K562 (cell line): ENCODE results near the gene GPATCH3. TPM values are rescaled to one million over a fixed set of nuclear protein-coding genes. Genes with fewer than 3 reads are reported as not detected.
A peak's percentile ranks its signal among the peaks of the same experiment; 100 is the strongest.

Source experiments
- ATAC-seq: fragments of 200-7000 bp; cut with Tn5 transposase; 3 replicates; pipeline ENCODE4 v1.9.1; 2020; ENCODE audit warnings: moderate library complexity
- Bru-seq: library from RNA; stranded (reverse); fragments of 400-500 nt; gene quantifications from one replicate; lab custom pipeline; 2021; lab: Mats Ljungman, UMichigan
- BruChase-seq, 2 experiments: library from RNA; stranded (reverse); fragments of 400-500 nt; gene quantifications; one replicate each; lab custom pipeline; 2021; lab: Mats Ljungman, UMichigan
- BruUV-seq: library from RNA; stranded (reverse); fragments of 400-500 nt; replicated peaks from 2 replicates; lab custom pipeline; 2021; lab: Mats Ljungman, UMichigan
- CTCF ChIA-PET: fragments of 300-600 bp; formaldehyde crosslinking; extraction: SDS; loops from one replicate; lab custom pipeline; 2021; ENCODE audit warnings: low intra/inter-chr PET ratio; lab: Yijun Ruan, JAX
- POLR2A ChIA-PET: fragments of 300-600, 350-650 bp; sonication (Branson Sonifier 250); formaldehyde crosslinking; extraction: SDS; loops from one replicate; lab custom pipeline; 2021; ENCODE audit warnings: antibody characterized with exemption, inconsistent platforms; lab: Yijun Ruan, JAX
- DNase-seq, 4 experiments: peaks; one replicate each; pipeline versions ENCODE4 v3.0.0 to v3.0.0-alpha.2; 2011 to 2018; ENCODE audit warnings: low spot score in 3 of 4, mixed read lengths in 3 of 4; ENCODE audit errors: extremely low read depth in 1 of 4
- FAIRE-seq: peaks from 2 replicates; lab custom pipeline; 2011; peaks lifted over from hg19 to GRCh38; lab: Jason Lieb, UNC
- H2AFZ ChIP-seq: 2 replicates; pipeline ENCODE4 v1.6.0; 2011; ENCODE audit warnings: low read depth, low read length, control low read depth, inconsistent platforms
- H3K27ac ChIP-seq: fragments of 200-600 bp; 3 replicates; pipeline ENCODE4 v1.8.0; 2011; ENCODE audit warnings: low read depth, mild to moderate bottlenecking, control low read depth, inconsistent platforms, low read length, moderate library complexity, mixed read lengths; ENCODE audit errors: extremely low read depth
- H3K27me3 ChIP-seq, 2 experiments: fragments of 300-600 bp in 1 of 2; 2 replicates in 1 of 2; 3 replicates in 1 of 2; pipeline versions ENCODE4 v1.6.0 to v1.8.0; 2011; ENCODE audit warnings: inconsistent platforms in 2 of 2, low read length in 2 of 2, mild to moderate bottlenecking in 1 of 2, mixed read lengths in 1 of 2, moderate library complexity in 1 of 2; ENCODE audit not compliant: control insufficient read depth in 2 of 2, insufficient read depth in 2 of 2
- H3K36me3 ChIP-seq: fragments of 300-600 bp; 3 replicates; pipeline ENCODE4 v1.8.0; 2011; ENCODE audit warnings: mild to moderate bottlenecking, low read length, inconsistent platforms; ENCODE audit not compliant: control insufficient read depth, insufficient read depth
- H3K4me1 ChIP-seq, 2 experiments: fragments of 200-600 bp in 1 of 2; replicated peaks in 1 of 2; 2 replicates in 1 of 2; 3 replicates in 1 of 2; pipeline versions ENCODE4 v1.5.1 to v1.8.0; 2011; ENCODE audit warnings: inconsistent platforms in 2 of 2, low read length in 2 of 2, mild to moderate bottlenecking in 1 of 2, mixed read lengths in 1 of 2, moderate library complexity in 1 of 2; ENCODE audit not compliant: control insufficient read depth in 2 of 2, insufficient read depth in 2 of 2
- H3K4me2 ChIP-seq: 2 replicates; pipeline ENCODE4 v1.6.1; 2011; ENCODE audit warnings: low read length, control low read depth, inconsistent platforms, mixed read lengths; ENCODE audit not compliant: insufficient read depth
- H3K4me3 ChIP-seq: fragments of 200-600 bp; sonication (generic), shearing (Covaris generic); 2 replicates; pipeline ENCODE4 v1.5.1; 2016; ENCODE audit warnings: control low read depth, inconsistent platforms
- H3K79me2 ChIP-seq: fragments of 200-600 bp; 3 replicates; pipeline ENCODE4 v1.8.0; 2011; ENCODE audit warnings: low read length, inconsistent platforms; ENCODE audit not compliant: control insufficient read depth, insufficient read depth
- H3K9ac ChIP-seq, 2 experiments: 2 replicates each; pipeline versions ENCODE4 v1.6.0 to v1.6.1; 2011; ENCODE audit warnings: low read depth in 2 of 2, low read length in 2 of 2, control low read depth in 1 of 2, inconsistent platforms in 1 of 2, mild to moderate bottlenecking in 1 of 2, mixed read lengths in 1 of 2; ENCODE audit not compliant: insufficient read depth in 1 of 2
- H3K9me1 ChIP-seq: one replicate; pipeline ENCODE4 v1.6.0; 2011; ENCODE audit warnings: inconsistent platforms, mild to moderate bottlenecking, low read length, moderate library complexity; ENCODE audit not compliant: control insufficient read depth, insufficient read depth
- H3K9me3 ChIP-seq: replicated peaks from 2 replicates; pipeline ENCODE4 v1.5.1; 2011; ENCODE audit warnings: low read depth, low read length, inconsistent platforms; ENCODE audit not compliant: control insufficient read depth, insufficient read depth
- H4K20me1 ChIP-seq: replicated peaks from 2 replicates; pipeline ENCODE4 v1.6.1; 2011; ENCODE audit warnings: low read length, inconsistent platforms, mixed read lengths; ENCODE audit not compliant: control insufficient read depth, insufficient read depth
- BRD4 ChIP-seq: fragments of 200-600 bp; sonication (generic); IDR thresholded peaks from 2 replicates; pipeline ENCODE4 v1.6.1; 2017; ENCODE audit warnings: inconsistent platforms
- CBFA2T3 ChIP-seq: fragments of 450-650 bp; IDR thresholded peaks from 2 replicates; pipeline ENCODE4 v1.6.1; 2017
- GABPB1 ChIP-seq: sonication (generic); formaldehyde crosslinking; IDR thresholded peaks from 2 replicates; pipeline ENCODE4 v1.8.0; 2022; ENCODE audit warnings: mild to moderate bottlenecking, missing genetic modification reagents
- HCFC1 ChIP-seq: IDR thresholded peaks from 2 replicates; pipeline ENCODE4 v1.6.1; 2012; ENCODE audit warnings: low read depth, low read length, improper control_type of control experiment
- NCOA2 ChIP-seq, 2 experiments: fragments of 450-650 bp; IDR thresholded peaks; 2 replicates each; pipeline ENCODE4 v1.6.1; 2018; ENCODE audit warnings: mild to moderate bottlenecking in 2 of 2, moderate library complexity in 1 of 2; ENCODE audit not compliant: partially characterized antibody in 2 of 2
- TCF3 ChIP-seq: sonication (generic); formaldehyde crosslinking; IDR thresholded peaks from 2 replicates; pipeline ENCODE4 v1.4.0; 2020; ENCODE audit warnings: mild to moderate bottlenecking, missing genetic modification reagents
- THAP12 ChIP-seq: fragments of 250-450 bp; sonication (Bioruptor Pico); IDR thresholded peaks from 2 replicates; pipeline ENCODE4 v1.9.0; 2021; ENCODE audit warnings: mild to moderate bottlenecking, inconsistent platforms
- ZZZ3 ChIP-seq: fragments of 450-650 bp; IDR thresholded peaks from 2 replicates; pipeline ENCODE4 v1.6.1; 2016; ENCODE audit warnings: antibody characterized with exemption, mild to moderate bottlenecking, moderate library complexity
- WGBS: fragments of 100-300 bp; shearing (Covaris generic); methylation state at CpG from one replicate; pipeline ENCODE4 v1.1.6; 2016; ENCODE audit warnings: low coverage, mixed read lengths; ENCODE audit not compliant: insufficient coverage; ENCODE audit errors: missing lambda C conversion rate; 5-methylcytosine and 5-hydroxymethylcytosine counted together
- in situ Hi-C: fragments of 300-500 bp; cut with MboI; formaldehyde crosslinking; loops from 4 replicates; pipeline ENCODE4 v1.15.0; 2018; ENCODE audit warnings: inconsistent platforms, mixed read lengths
- intact Hi-C: fragments of 100-400 bp; cut with micrococcal nuclease; formaldehyde crosslinking; loops from 2 replicates; pipeline ENCODE4 v1.14.2; 2022
- long read RNA-seq, 3 experiments: library from polyadenylated mRNA in 2 of 3; library from RNA in 1 of 3; unstranded in 2 of 3; stranded (forward) in 1 of 3; transcript quantifications; one replicate each; pipeline ENCODE4 v2.0.0, GENCODE V29; 2019 to 2022
- polyA minus RNA-seq, 3 experiments: library from RNA; depleted of rRNA, polyadenylated mRNA; stranded (reverse); fragments of >200 nt; gene quantifications; 2 replicates each; pipeline ENCODE4 v1.2.3, GENCODE V29; 2011
- polyA plus RNA-seq, 8 experiments: library from polyadenylated mRNA; depleted of rRNA in 4 of 8; stranded (reverse) in 5 of 8; unstranded in 3 of 8; fragments of >200 nt; fragmentation: Nextera tagmentation in 2 of 8; fragmentation: Illumina TruSeq in 1 of 8; extraction: Ambion mirVana in 2 of 8; extraction: Trizol in 1 of 8; gene quantifications; 2 replicates each; pipeline versions ENCODE4 v1.2.1 to v1.2.3, GENCODE V29; 2011 to 2014; ENCODE audit warnings: inconsistent platforms in 1 of 8, missing spikeins in 1 of 8
- total RNA-seq, 7 experiments: library from RNA; depleted of rRNA in 6 of 7; stranded (reverse); fragments of >200 nt in 6 of 7; fragmentation: Illumina TruSeq in 2 of 7; extraction: Trizol in 2 of 7; gene quantifications; 2 replicates each; pipeline versions ENCODE4 v1.2.1 to v1.2.3, GENCODE V29; 2011 to 2021; ENCODE audit warnings: low replicate concordance in 1 of 7
- TF ChIP-seq, protein P1 (sequence below): sonication (generic); formaldehyde crosslinking; IDR thresholded peaks from 2 replicates; pipeline ENCODE4 v1.8.1; 2022; ENCODE audit warnings: missing genetic modification reagents

Gene GPATCH3, protein sequence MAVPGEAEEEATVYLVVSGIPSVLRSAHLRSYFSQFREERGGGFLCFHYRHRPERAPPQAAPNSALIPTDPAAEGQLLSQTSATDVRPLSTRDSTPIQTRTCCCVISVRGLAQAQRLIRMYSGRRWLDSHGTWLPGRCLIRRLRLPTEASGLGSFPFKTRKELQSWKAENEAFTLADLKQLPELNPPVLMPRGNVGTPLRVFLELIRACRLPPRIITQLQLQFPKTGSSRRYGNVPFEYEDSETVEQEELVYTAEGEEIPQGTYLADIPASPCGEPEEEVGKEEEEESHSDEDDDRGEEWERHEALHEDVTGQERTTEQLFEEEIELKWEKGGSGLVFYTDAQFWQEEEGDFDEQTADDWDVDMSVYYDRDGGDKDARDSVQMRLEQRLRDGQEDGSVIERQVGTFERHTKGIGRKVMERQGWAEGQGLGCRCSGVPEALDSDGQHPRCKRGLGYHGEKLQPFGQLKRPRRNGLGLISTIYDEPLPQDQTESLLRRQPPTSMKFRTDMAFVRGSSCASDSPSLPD
- 15.2 and 22.9 TPM in 2 replicates for total RNA-seq (2011; cell fraction: chromatin; rRNA removed; ENCODE audit: low replicate concordance)
- 20.1 and 20.7 TPM in 2 replicates for total RNA-seq (2011; cell fraction: nucleolus; rRNA removed)
- 11.5 and 12.9 TPM in 2 replicates for total RNA-seq (2011; cell fraction: nucleoplasm; rRNA removed)
- total RNA-seq (2014; rRNA removed) (16.4 and 21.0 TPM in 2 replicates), total RNA-seq (2014; rRNA removed; fragmentation: Illumina TruSeq; extraction: Trizol) (8.6 and 9.9 TPM in 2 replicates), total RNA-seq (2015; rRNA removed; fragmentation: Illumina TruSeq; extraction: Trizol) (15.3 and 16.2 TPM in 2 replicates), total RNA-seq (2021) (22.5 and 23.0 TPM in 2 replicates), polyA plus RNA-seq (2011; rRNA removed) (5.4 and 7.2 TPM in 2 replicates), polyA plus RNA-seq (2014; fragmentation: Illumina TruSeq; extraction: Trizol) (14.4 and 17.5 TPM in 2 replicates), polyA plus RNA-seq (2014; fragmentation: Nextera tagmentation; extraction: Ambion mirVana) (1 to 10 TPM; 1.6 to 4.9 TPM), polyA plus RNA-seq (2014; rRNA removed) (13.3 and 16.1 TPM in 2 replicates), polyA minus RNA-seq (2011; rRNA and poly(A)+ RNA removed) (6.1 and 6.7 TPM in 2 replicates), Bru-seq, nascent RNA (percentile 80 among the genes with signal in this experiment), BruChase-seq, experiment 1, labeled RNA remaining after a 2-hour chase (percentile 80 among the genes with signal in this experiment), BruChase-seq, experiment 2, labeled RNA remaining after a 6-hour chase (percentile 81 among the genes with signal in this experiment)
- polyA plus RNA-seq (2011; cell fraction: cytosol; rRNA removed): 7.0 and 9.7 TPM in 2 replicates
- polyA plus RNA-seq (2011; cell fraction: nucleus; rRNA removed): 10.6 and 15.3 TPM in 2 replicates
- polyA plus RNA-seq (2012): 13.1 and 16.8 TPM in 2 replicates
- polyA minus RNA-seq (2011; cell fraction: cytosol; rRNA and poly(A)+ RNA removed): 3.6 and 6.0 TPM in 2 replicates
- polyA minus RNA-seq (2011; cell fraction: nucleus; rRNA and poly(A)+ RNA removed): 8.1 and 10.2 TPM in 2 replicates
- long read RNA-seq, experiment 1, transcript GPATCH3-201 (7 exons, 2,123 nt): major isoform, 58 of 72 reads
- long read RNA-seq, experiment 1, partial matches to known transcripts: 6 of 72 reads
- long read RNA-seq, experiment 1, other reads (novel, unspliced or antisense): 7 of 72 reads
- long read RNA-seq, experiment 2, transcript GPATCH3-201 (7 exons, 2,123 nt): major isoform, 7 of 27 reads
- long read RNA-seq, experiment 2, partial matches to known transcripts: 11 of 27 reads
- long read RNA-seq, experiment 2, other reads (novel, unspliced or antisense): 5 of 27 reads
- long read RNA-seq, experiment 3, transcript GPATCH3-201 (7 exons, 2,123 nt): major isoform, 19 of 21 reads
- long read RNA-seq, experiment 3, partial matches to known transcripts: 0 of 21 reads
- long read RNA-seq, experiment 3, other reads (novel, unspliced or antisense): 2 of 21 reads

- peak; percentile 92 to 99 (median 94) for DNase-seq
- BruUV-seq: TSS peak; percentile 79
- Histone ChIP-seq H3K36me3 (peaks cover 27% of the 10 kb centered on the region), H2AFZ (peak within 1 kb of the TSS; percentile 94), H3K9me3 (no peaks in the 10 kb centered on the region), H3K4me2 (peak within 1 kb of the TSS; percentile 91), H3K79me2 (peaks cover 35% of the 10 kb centered on the region), H3K27me3 (no peaks in the 10 kb centered on the region; a peak in 1 of 5 replicates), H3K9me1 (no peaks in the 10 kb centered on the region), H3K27ac (peak within 1 kb of the TSS; percentile 81), H3K4me3 (peak within 1 kb of the TSS; percentile 91), H3K4me1 (peaks cover 9 to 18% of the 10 kb centered on the region in 2 experiments; a peak in 4 of 5 replicates), H3K9ac (peak within 1 kb of the TSS; percentile 88 to 97), H4K20me1 (no peaks in the 10 kb centered on the region)
- ChIA-PET CTCF (interaction anchor here (0.6 kb wide), 1 partner anchor 10 kb away, joined by 4 read pairs; the partner anchor contains the start of gene GPN2), POLR2A (interaction anchor here (0.6 to 5.8 kb wide), 23 partner anchors 9 to 400 kb away, joined by 3 to 110 read pairs (median 4); partner anchors contain the start of genes GPN2, NR0B2, NUDC and RPS6KA1)
- under 1% methylated on average over 50 of the region's 50 CpGs for WGBS
- FAIRE-seq: peak; percentile 96
- in situ Hi-C loops: no loop called here
- peak; percentile 92 for ATAC-seq
- intact Hi-C loops: loop anchor here (1.0 kb wide), 1 partner anchor 10 kb away; the partner anchor contains the start of gene GPN2
- peak; percentile 49; the same call in 1 of the 2 replicates for TF ChIP-seq ZZZ3
- peak; percentile 71; the same call in 1 of the 2 replicates for TF ChIP-seq BRD4
- peak; percentile 74 for TF ChIP-seq THAP12 (CRISPR knock-in tag)
- TF ChIP-seq GABPB1 (CRISPR knock-in tag): peak; percentile 41; the same call in 1 of the 2 replicates
- TF ChIP-seq, protein P1, sequence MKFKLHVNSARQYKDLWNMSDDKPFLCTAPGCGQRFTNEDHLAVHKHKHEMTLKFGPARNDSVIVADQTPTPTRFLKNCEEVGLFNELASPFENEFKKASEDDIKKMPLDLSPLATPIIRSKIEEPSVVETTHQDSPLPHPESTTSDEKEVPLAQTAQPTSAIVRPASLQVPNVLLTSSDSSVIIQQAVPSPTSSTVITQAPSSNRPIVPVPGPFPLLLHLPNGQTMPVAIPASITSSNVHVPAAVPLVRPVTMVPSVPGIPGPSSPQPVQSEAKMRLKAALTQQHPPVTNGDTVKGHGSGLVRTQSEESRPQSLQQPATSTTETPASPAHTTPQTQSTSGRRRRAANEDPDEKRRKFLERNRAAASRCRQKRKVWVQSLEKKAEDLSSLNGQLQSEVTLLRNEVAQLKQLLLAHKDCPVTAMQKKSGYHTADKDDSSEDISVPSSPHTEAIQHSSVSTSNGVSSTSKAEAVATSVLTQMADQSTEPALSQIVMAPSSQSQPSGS (CRISPR knock-in tag): no peak
- TF ChIP-seq NCOA2 (IDR thresholded peaks at IDR 0.05; ENCODE audit: partially characterized antibody in 2 of 2): no peak
- TF ChIP-seq HCFC1: peak; percentile 84
- TF ChIP-seq CBFA2T3: no peak
- TF ChIP-seq TCF3: 0 out of 2 replicates have a peak, but pooled peaks have one; percentile 11
Observed at GRCh38 chr1:26900001-26900814, at the start of gene GPATCH3. Gene GPATCH3, minus strand, starts transcription at chr1:26900467. Its CDS starts 25 bp downstream, at chr1:26900442.
